IPS-NIHi11 (cell line): ENCODE results near the gene RRP1.
A peak's percentile ranks its signal among the peaks of the same experiment; 100 is the strongest.

Source experiments
- DNase-seq: peaks from one replicate; pipeline ENCODE4 v3.0.0; 2012; ENCODE audit warnings: mixed read lengths, low spot score

Gene RRP1

GRCh38 chr21:43802713-43803313 lies 13.4 kb downstream of the RRP1 start:
- DNase-seq, result no peak

- peak; percentile 9 for DNase-seq
Measured at GRCh38 chr21:43803558-43804300, 14.4 kb downstream of the RRP1 start.

- no peak for DNase-seq
Measured at GRCh38 chr21:43805275-43805800, 16.0 kb downstream of the RRP1 start.

- DNase-seq, result no peak
Measured at GRCh38 chr21:43806017-43806710, 16.8 kb downstream of the RRP1 start.

- DNase-seq, result no peak
Measured at GRCh38 chr21:43808367-43808766, 19.0 kb downstream of the RRP1 start.

GRCh38 chr21:43808832-43809251 lies 19.5 kb downstream of the RRP1 start:
- DNase-seq, result no peak

GRCh38 chr21:43809346-43809799 lies 20.0 kb downstream of the RRP1 start:
- no peak for DNase-seq

- DNase-seq, result no peak
Measured at GRCh38 chr21:43809853-43810504, 20.6 kb downstream of the RRP1 start.

GRCh38 chr21:43810505-43811261 lies 21.3 kb downstream of the RRP1 start:
- DNase-seq, result peak; percentile 96

- DNase-seq, result no peak
Measured at GRCh38 chr21:43811262-43812105, 22.1 kb downstream of the RRP1 start.

- no peak for DNase-seq
Measured at GRCh38 chr21:43812139-43812821, 22.9 kb downstream of the RRP1 start.

GRCh38 chr21:43812957-43813655 lies 23.7 kb downstream of the RRP1 start:
- no peak for DNase-seq

GRCh38 chr21:43813656-43813980 lies 24.2 kb downstream of the RRP1 start:
- no peak for DNase-seq

- DNase-seq, result no peak
Measured at GRCh38 chr21:43814215-43815106, 25.1 kb downstream of the RRP1 start.

- peak; percentile 89 for DNase-seq
Measured at GRCh38 chr21:43815107-43815613, 25.8 kb downstream of the RRP1 start.

- DNase-seq, result no peak
Measured at GRCh38 chr21:43815991-43816390, 26.6 kb downstream of the RRP1 start.

GRCh38 chr21:43816611-43817071 lies 27.3 kb downstream of the RRP1 start:
- peak; percentile 60 for DNase-seq
